H9 (cell line): ENCODE measurements around the gene BTBD1. TPM values are rescaled to one million over a fixed set of nuclear protein-coding genes. Genes with fewer than 3 reads are reported as not detected.

Experiments
- DNase-seq: peaks from one replicate; pipeline ENCODE4 v3.0.0-alpha.2; 2017
- H2AFZ ChIP-seq: one replicate; pipeline ENCODE4 v1.6.1; 2013; ENCODE audit warnings: mild to moderate bottlenecking, low read length, control low read depth, moderate library complexity
- H2AK5ac ChIP-seq: 2 replicates; pipeline ENCODE4 v1.6.1; 2013; ENCODE audit warnings: low read length, control low read depth, mixed read lengths; ENCODE audit not compliant: insufficient read length
- H2BK120ac ChIP-seq: one replicate; pipeline ENCODE4 v1.6.1; 2013; ENCODE audit warnings: low read depth, mild to moderate bottlenecking, low read length, control low read depth, inconsistent platforms; ENCODE audit not compliant: poor library complexity, severe bottlenecking
- H2BK12ac ChIP-seq: 2 replicates; pipeline ENCODE4 v1.6.1; 2013; ENCODE audit warnings: low read length, control low read depth, mixed read lengths, low read depth; ENCODE audit not compliant: insufficient read length
- H2BK15ac ChIP-seq: 2 replicates; pipeline ENCODE4 v1.6.1; 2013; ENCODE audit warnings: low read depth, low read length, control low read depth
- H2BK20ac ChIP-seq: one replicate; pipeline ENCODE4 v1.6.1; 2013; ENCODE audit warnings: low read depth, mild to moderate bottlenecking, low read length, control low read depth, inconsistent platforms; ENCODE audit not compliant: poor library complexity, severe bottlenecking
- H2BK5ac ChIP-seq: 2 replicates; pipeline ENCODE4 v1.6.1; 2013; ENCODE audit warnings: low read length, control low read depth, mixed read lengths; ENCODE audit not compliant: insufficient read length
- H3K14ac ChIP-seq: 2 replicates; pipeline ENCODE4 v1.6.1; 2013; ENCODE audit warnings: low read length, control low read depth; ENCODE audit not compliant: insufficient read depth
- H3K18ac ChIP-seq: 2 replicates; pipeline ENCODE4 v1.6.1; 2013; ENCODE audit warnings: low read depth, mild to moderate bottlenecking, mixed read lengths, low read length, control low read depth; ENCODE audit not compliant: insufficient read length
- H3K23ac ChIP-seq: 2 replicates; pipeline ENCODE4 v1.6.1; 2013; ENCODE audit warnings: low read length, control low read depth, mixed read lengths, low read depth; ENCODE audit not compliant: insufficient read length
- H3K23me2 ChIP-seq: 2 replicates; pipeline ENCODE4 v1.6.1; 2013; ENCODE audit warnings: low read depth, mild to moderate bottlenecking, mixed read lengths, low read length, control low read depth; ENCODE audit not compliant: insufficient read length, poor library complexity, severe bottlenecking
- H3K27ac ChIP-seq: 2 replicates; pipeline ENCODE4 v1.5.1; 2013; ENCODE audit warnings: low read length, control low read depth, mixed read lengths, low read depth; ENCODE audit not compliant: insufficient read length
- H3K27me3 ChIP-seq: 2 replicates; pipeline ENCODE4 v1.6.1; 2013; ENCODE audit warnings: low read length, control low read depth, inconsistent platforms; ENCODE audit not compliant: insufficient read depth
- H3K4ac ChIP-seq: 2 replicates; pipeline ENCODE4 v1.6.1; 2013; ENCODE audit warnings: low read depth, mild to moderate bottlenecking, control low read depth, inconsistent platforms, low read length, moderate library complexity
- H3K4me1 ChIP-seq: 2 replicates; pipeline ENCODE4 v1.6.1; 2013; ENCODE audit warnings: low read length, control low read depth, inconsistent platforms; ENCODE audit not compliant: insufficient read depth
- H3K4me2 ChIP-seq: 2 replicates; pipeline ENCODE4 v1.6.1; 2013; ENCODE audit warnings: low read length, control low read depth, mixed read lengths; ENCODE audit not compliant: insufficient read length, insufficient read depth
- H3K56ac ChIP-seq: 2 replicates; pipeline ENCODE4 v1.6.1; 2013; ENCODE audit warnings: low read depth, mild to moderate bottlenecking, mixed read lengths, low read length, control low read depth; ENCODE audit not compliant: insufficient read length
- H3K79me1 ChIP-seq: 2 replicates; pipeline ENCODE4 v1.6.1; 2013; ENCODE audit warnings: low read depth, mild to moderate bottlenecking, moderate library complexity, low read length, control low read depth, inconsistent platforms; ENCODE audit not compliant: insufficient read depth, poor library complexity, severe bottlenecking
- H3K79me2 ChIP-seq: 2 replicates; pipeline ENCODE4 v1.6.1; 2013; ENCODE audit warnings: low read length, control low read depth, inconsistent platforms; ENCODE audit not compliant: insufficient read depth
- H3K9ac ChIP-seq: 2 replicates; pipeline ENCODE4 v1.6.1; 2013; ENCODE audit warnings: low read length, control low read depth, mixed read lengths; ENCODE audit not compliant: insufficient read length; ENCODE audit errors: extremely low read depth
- H3K9me3 ChIP-seq: one replicate; pipeline ENCODE4 v1.6.1; 2013; ENCODE audit warnings: low read depth, low read length, inconsistent platforms; ENCODE audit not compliant: control insufficient read depth
- H3T11ph ChIP-seq: one replicate; pipeline ENCODE4 v1.6.1; 2013; ENCODE audit warnings: mild to moderate bottlenecking, low read length, control low read depth, inconsistent platforms
- H4K20me1 ChIP-seq: one replicate; pipeline ENCODE4 v1.6.1; 2013; ENCODE audit not compliant: control insufficient read depth, insufficient read length, insufficient read depth
- H4K5ac ChIP-seq: 2 replicates; pipeline ENCODE4 v1.6.1; 2013; ENCODE audit warnings: low read depth, mild to moderate bottlenecking, mixed read lengths, low read length, control low read depth; ENCODE audit not compliant: insufficient read length
- H4K8ac ChIP-seq: replicated peaks from 2 replicates; pipeline ENCODE4 v1.6.1; 2013; ENCODE audit warnings: low read length, control low read depth, mixed read lengths, low read depth; ENCODE audit not compliant: insufficient read length
- H4K91ac ChIP-seq: 2 replicates; pipeline ENCODE4 v1.6.1; 2013; ENCODE audit warnings: low read depth, mild to moderate bottlenecking, moderate library complexity, mixed read lengths, low read length, control low read depth; ENCODE audit not compliant: insufficient read length
- H3K27ac Mint-ChIP-seq, 3 experiments: 2 replicates in 2 of 3; 3 replicates in 1 of 3; pipeline ENCODE4 v1.8.0; 2020 to 2021; ENCODE audit warnings: mixed read lengths in 3 of 3, mild to moderate bottlenecking in 1 of 3, moderate library complexity in 1 of 3
- H3K27me3 Mint-ChIP-seq: 2 replicates; pipeline ENCODE4 v1.8.0; 2021; ENCODE audit warnings: low read depth, mild to moderate bottlenecking, moderate library complexity, mixed read lengths
- H3K36me3 Mint-ChIP-seq, 3 experiments: 2 replicates in 2 of 3; 3 replicates in 1 of 3; pipeline ENCODE4 v1.8.0; 2020 to 2021; ENCODE audit warnings: low read depth in 3 of 3, mixed read lengths in 3 of 3; ENCODE audit not compliant: insufficient read depth in 1 of 3
- H3K4me1 Mint-ChIP-seq, 2 experiments: 2 replicates each; pipeline ENCODE4 v1.8.0; 2020; ENCODE audit warnings: mixed read lengths in 2 of 2
- H3K4me3 Mint-ChIP-seq, 2 experiments: 2 replicates in 1 of 2; 3 replicates in 1 of 2; pipeline ENCODE4 v1.8.0; 2020 to 2021; ENCODE audit warnings: mild to moderate bottlenecking in 2 of 2, mixed read lengths in 2 of 2, moderate library complexity in 1 of 2
- H3K9me3 Mint-ChIP-seq, 2 experiments: 2 replicates in 1 of 2; 3 replicates in 1 of 2; pipeline ENCODE4 v1.8.0; 2020; ENCODE audit warnings: mild to moderate bottlenecking in 2 of 2, mixed read lengths in 2 of 2, moderate library complexity in 1 of 2
- CTCF ChIP-seq: fragments of 200-600 bp; sonication (generic); conservative IDR thresholded peaks from 3 replicates; pipeline ENCODE4 v1.8.0; 2021; ENCODE audit warnings: antibody characterized with exemption, mild to moderate bottlenecking
- WGBS: extraction: QIAGEN DNeasy Blood & Tissue Kit; methylation state at CpG from one replicate; pipeline ENCODE4 v1.1.7; 2013; ENCODE audit warnings: missing lambda C conversion rate, low lambda C conversion rate, mixed read lengths; ENCODE audit not compliant: insufficient read length; ENCODE audit errors: extremely low coverage; 5-methylcytosine and 5-hydroxymethylcytosine counted together
- total RNA-seq: library from RNA; stranded (reverse); gene quantifications from 2 replicates; pipeline ENCODE4 v1.2.1, GENCODE V29; 2021

The BTBD1 gene
- total RNA-seq, 1 experiment from 2014 or later = 43.3 TPM

- no peaks in the 10 kb centered on the region for H4K20me1 ChIP-seq
- H2BK20ac ChIP-seq = no peak overlapping the region
- H3K4me3 Mint-ChIP-seq = no peak overlapping the region
- H3K23me2 ChIP-seq = peaks cover 2% of the 10 kb centered on the region
- H2BK5ac ChIP-seq = no peak overlapping the region
- peaks cover 57% of the 10 kb centered on the region for H3K27me3 Mint-ChIP-seq
- no peaks in the 10 kb centered on the region for H3K79me1 ChIP-seq
- no peak overlapping the region for H3K4ac ChIP-seq
- H2BK120ac ChIP-seq = no peak overlapping the region
- TF ChIP-seq CTCF = no peak
- H2BK15ac ChIP-seq = no peak overlapping the region
- H3K14ac ChIP-seq = no peak overlapping the region
- no peak overlapping the region for H4K5ac ChIP-seq
- H3K4me1 ChIP-seq = no peaks in the 10 kb centered on the region; the same call in 1 of the 2 replicates
- no peak overlapping the region for H3K4me2 ChIP-seq
- no peak overlapping the region for H3K56ac ChIP-seq
- no peak overlapping the region for H2AK5ac ChIP-seq
- no peak overlapping the region for H2AFZ ChIP-seq
- peaks cover 6% of the 10 kb centered on the region; the same call in 1 of the 2 replicates for H3K27me3 ChIP-seq
- H3K9me3 Mint-ChIP-seq = no peaks in the 10 kb centered on the region; a peak in 1 of 5 replicates
- H3T11ph ChIP-seq = no peak overlapping the region
- no peak overlapping the region for H2BK12ac ChIP-seq
- H3K9me3 ChIP-seq = no peaks in the 10 kb centered on the region
- no peak for DNase-seq
- no peak overlapping the region for H3K9ac ChIP-seq
- no peaks in the 10 kb centered on the region; a peak in 1 of 7 replicates for H3K36me3 Mint-ChIP-seq
- H4K8ac ChIP-seq = no peak overlapping the region
- no peak overlapping the region for H4K91ac ChIP-seq
- no peak overlapping the region for H3K27ac ChIP-seq
- H3K79me2 ChIP-seq = no peaks in the 10 kb centered on the region
- no peak overlapping the region for H3K23ac ChIP-seq
- H3K18ac ChIP-seq = no peak overlapping the region
- peaks cover 9 to 12% of the 10 kb centered on the region in 2 experiments; a peak in 3 of 4 replicates for H3K4me1 Mint-ChIP-seq
- no CpG with 5 or more reads among the region's 2 CpGs for WGBS
- H3K27ac Mint-ChIP-seq = no peak overlapping the region
Observed at GRCh38 chr15:83102346-83102745, 35.3 kb upstream of the BTBD1 start.
